ENCODE data around the gene ZNF205. TPM values are rescaled to one million over a fixed set of nuclear protein-coding genes. Genes with fewer than 3 reads are reported as not detected.

Gene ZNF205
- total and polyA plus RNA-seq, 2 of the 4 experiments (the other 2 are of a cell fraction), result 8.2 to 12.7 TPM

- H3K4me2 ChIP-seq (ENCODE audit: low read depth, low read length), result peak overlapping the region; percentile 70
- H2AK9ac ChIP-seq (replicated peaks; ENCODE audit: low read depth, low read length, poor library complexity), result peak overlapping the region; percentile 6
- no peak overlapping the region for H3K56ac ChIP-seq (ENCODE audit: extremely low read depth, insufficient read depth, low read length)
- H4K5ac ChIP-seq (ENCODE audit: low read depth, low read length), result no peak overlapping the region
- BruUV-seq (replicated peaks), result TSS peak; percentile 100
- POLR2A ChIA-PET (ENCODE audit: unreplicated experiment), result no interaction called here
- TF ChIP-seq FOS (IDR thresholded peaks at IDR 0.05; ENCODE audit: low read depth, low read length), result peak; percentile 91
- TF ChIP-seq BHLHE40 (IDR thresholded peaks at IDR 0.05; ENCODE audit: low read depth, low read length), result no peak; the same call in 1 of the 2 replicates
- TF ChIP-seq MAFK (IDR thresholded peaks at IDR 0.05; ENCODE audit: low read depth, low read length), result no peak
- no peak for TF ChIP-seq ELK1 (IDR thresholded peaks at IDR 0.05; ENCODE audit: borderline replicate concordance, low read depth, low read length)
- TF ChIP-seq CHD1 (IDR thresholded peaks at IDR 0.05; ENCODE audit: low read depth, low read length), result peak; percentile 63; the same call in 1 of the 2 replicates
- no peak for TF ChIP-seq USF2 (IDR thresholded peaks at IDR 0.05; ENCODE audit: low read depth, low read length)
- no peak for TF ChIP-seq RFX5 (IDR thresholded peaks at IDR 0.05; ENCODE audit: low read depth, low read length)
- no peaks in the 10 kb centered on the region for H3K36me3 ChIP-seq (ENCODE audit: control insufficient read depth, insufficient read depth, low read length)
- DNase-seq, result peak; percentile 98
- H3K4me3 ChIP-seq (ENCODE audit: insufficient read depth, low read depth, low read length), result peak overlapping the region; percentile 72
- H2AFZ ChIP-seq (replicated peaks; ENCODE audit: low read length, poor library complexity), result peak overlapping the region; percentile 94
- H3K14ac ChIP-seq (replicated peaks; ENCODE audit: low read depth, low read length), result no peak overlapping the region
- H3K9me1 ChIP-seq (ENCODE audit: insufficient read depth, low read length), result peaks cover 10% of the 10 kb centered on the region
- H3K27me3 ChIP-seq (ENCODE audit: control insufficient read depth, insufficient read depth, low read length), result no peaks in the 10 kb centered on the region
- H4K91ac ChIP-seq (ENCODE audit: insufficient read depth, low read depth, low read length), result no peak overlapping the region
- H2BK15ac ChIP-seq (ENCODE audit: low read depth, low read length), result no peak overlapping the region
- CTCF ChIA-PET, result interaction anchor here (1.2 kb wide), 1 partner anchor 22 kb away, joined by 3 read pairs; the partner anchor contains the start of gene ZNF213
- intact Hi-C loops (cut with micrococcal nuclease), result no loop called here
- H3K9ac ChIP-seq (ENCODE audit: low read depth, low read length), result no peak overlapping the region
- H3K4me1 ChIP-seq (ENCODE audit: control insufficient read depth, insufficient read depth, low read length), result peaks cover 4% of the 10 kb centered on the region
- no peak overlapping the region for H2BK120ac ChIP-seq (ENCODE audit: low read depth, low read length)
- no peak overlapping the region for H4K8ac ChIP-seq (ENCODE audit: low read depth in 2 of 2, low read length in 2 of 2)
- no peak overlapping the region for H2BK20ac ChIP-seq (ENCODE audit: low read depth, low read length)
- H3K27ac ChIP-seq (ENCODE audit: insufficient read depth, low read length), result no peak overlapping the region; the same call in 1 of the 2 replicates
- peaks cover 12% of the 10 kb centered on the region for H4K20me1 ChIP-seq (ENCODE audit: insufficient read depth, low read length)
- H3K4ac ChIP-seq (ENCODE audit: low read depth, low read length), result 0 out of 2 replicates have a peak overlapping the region, but pooled peaks have one; percentile 6
- no peaks in the 10 kb centered on the region for H3K9me3 ChIP-seq (ENCODE audit: control insufficient read depth, insufficient read depth, low read length)
- WGBS, 2 experiments (ENCODE audit: extremely low coverage in 2 of 2, insufficient read length in 1 of 2), result 4% methylated on average over 16 of the region's 59 CpGs; no CpG with 5 or more reads in 1 of the 2 experiments
- in situ Hi-C loops (cut with MboI; ENCODE audit: low sequenced_read_pairs), result no loop called here
- H3K79me1 ChIP-seq (ENCODE audit: low read depth in 1 of 2, low read length in 2 of 2), result no peaks in the 10 kb centered on the region
- 0 out of 2 replicates have a peak overlapping the region, but pooled peaks have one; percentile 20 for H2AK5ac ChIP-seq (ENCODE audit: low read depth, low read length)
- H3K23ac ChIP-seq (ENCODE audit: low read depth, low read length), result no peak overlapping the region
- no peak overlapping the region for H3K18ac ChIP-seq (ENCODE audit: low read depth, low read length)
- dilution Hi-C loops (cut with HindIII; ENCODE audit: low sequenced_read_pairs, unreplicated experiment), result no loop called here
- no peak overlapping the region for H2BK5ac ChIP-seq (ENCODE audit: low read depth, low read length, poor library complexity, severe bottlenecking)
- peak; percentile 58 for ATAC-seq (ENCODE audit: low read depth)
These were observed 45.0 kb downstream of the ZNF205 start for GRCh38 chr16:3157229-3158025.
